HG03103 (cell line): ENCODE data around the gene C10orf90.
A peak's percentile ranks its signal among the peaks of the same experiment; 100 is the strongest.
"Not testable (repeated sequence)": the region's sequence is repeated elsewhere in the genome, so short reads cannot be mapped to it uniquely, and the experiment has no call there.

Source experiments
- ATAC-seq: cut with Tn5 transposase; IDR thresholded peaks from one replicate; pipeline ENCODE4 v1.9.1; 2021; ENCODE audit warnings: low read depth; ENCODE audit not compliant: unreplicated experiment

Gene C10orf90

DNA sequence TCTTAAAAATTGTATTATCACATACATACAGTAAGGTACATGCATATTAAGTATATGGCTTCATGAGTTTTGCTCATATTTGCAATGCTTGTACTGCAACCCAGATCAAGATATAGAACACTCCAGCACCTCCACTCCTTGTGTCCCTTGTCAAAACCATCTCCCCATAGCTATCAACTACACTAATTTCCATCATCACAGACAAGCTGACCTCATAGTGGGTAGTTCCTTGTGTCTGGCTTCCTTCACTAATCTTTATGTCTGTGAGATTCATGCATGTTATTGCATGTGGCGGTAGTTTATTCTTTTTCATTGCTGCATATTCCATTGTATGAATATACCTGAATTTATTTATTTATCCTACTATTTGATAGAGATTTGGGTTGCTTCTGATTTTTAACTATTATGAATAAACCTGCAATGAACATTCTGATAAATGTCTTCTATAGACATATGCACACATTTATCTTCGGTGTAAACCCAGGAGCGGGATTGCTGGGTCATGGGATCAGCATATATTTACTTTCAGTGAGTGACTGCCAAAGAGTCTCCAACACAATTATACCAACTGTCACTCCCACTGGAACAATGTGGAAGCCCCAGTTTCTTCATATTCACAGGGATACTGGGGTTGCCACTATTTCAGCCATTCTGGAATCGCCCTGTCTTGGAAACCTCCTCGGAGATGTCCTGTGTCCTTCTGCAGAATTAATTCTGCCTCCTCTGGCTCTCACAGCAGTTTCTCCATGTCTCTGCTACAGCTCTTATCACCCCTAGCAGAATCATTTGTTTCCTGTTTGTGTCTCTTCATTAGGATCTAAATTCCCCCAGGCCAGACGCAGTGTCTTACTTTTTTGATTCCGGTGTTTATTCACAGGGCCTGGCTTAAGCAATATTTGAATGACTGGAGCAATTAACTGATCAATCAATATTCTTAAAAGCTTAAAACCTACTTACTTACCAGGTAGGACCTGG lies 267.5 kb downstream of the C10orf90 start:
- ATAC-seq: no peak

- ATAC-seq: no peak
Observed at GRCh38 chr10:126400641-126401040, 269.9 kb downstream of the C10orf90 start.

GRCh38 chr10:126398924-126399323 lies 271.6 kb downstream of the C10orf90 start:
- ATAC-seq: no peak

GRCh38 chr10:126398383-126398743 lies 272.1 kb downstream of the C10orf90 start:
- ATAC-seq: no peak

DNA sequence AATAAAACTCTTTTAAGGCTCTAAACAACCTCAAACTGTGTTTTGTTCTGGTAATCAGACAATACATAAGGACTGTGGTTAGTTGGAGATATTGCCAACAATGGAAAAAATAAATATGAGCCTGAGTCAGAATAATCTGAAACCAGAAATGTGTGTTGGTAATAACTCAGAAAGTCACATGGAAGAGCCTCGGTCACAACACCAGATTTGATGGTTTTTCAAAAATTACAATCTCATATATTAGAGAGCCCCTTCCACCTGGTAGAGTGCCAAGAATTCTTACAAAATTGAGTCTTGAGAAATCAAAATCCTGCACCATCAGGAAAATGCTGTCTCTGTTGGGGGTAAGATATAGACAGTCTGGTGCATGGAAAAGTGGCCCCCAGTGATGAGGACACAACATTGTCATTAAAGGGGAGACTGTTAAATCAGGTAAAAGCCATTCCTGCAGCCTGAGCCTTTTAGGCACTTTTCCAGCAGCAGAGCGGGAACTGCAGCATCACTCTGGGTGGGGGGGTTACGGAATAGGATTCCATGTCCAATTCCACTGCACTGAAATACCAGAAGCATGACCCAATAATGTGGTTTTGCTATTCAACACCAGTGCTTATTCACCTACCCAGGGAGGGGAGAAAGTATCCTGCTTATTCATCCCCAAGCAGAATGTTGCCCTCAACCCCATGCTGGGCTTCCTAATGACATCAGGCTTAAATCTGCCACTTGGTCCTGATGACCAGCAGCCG lies 272.7 kb downstream of the C10orf90 start:
- no peak for ATAC-seq

DNA sequence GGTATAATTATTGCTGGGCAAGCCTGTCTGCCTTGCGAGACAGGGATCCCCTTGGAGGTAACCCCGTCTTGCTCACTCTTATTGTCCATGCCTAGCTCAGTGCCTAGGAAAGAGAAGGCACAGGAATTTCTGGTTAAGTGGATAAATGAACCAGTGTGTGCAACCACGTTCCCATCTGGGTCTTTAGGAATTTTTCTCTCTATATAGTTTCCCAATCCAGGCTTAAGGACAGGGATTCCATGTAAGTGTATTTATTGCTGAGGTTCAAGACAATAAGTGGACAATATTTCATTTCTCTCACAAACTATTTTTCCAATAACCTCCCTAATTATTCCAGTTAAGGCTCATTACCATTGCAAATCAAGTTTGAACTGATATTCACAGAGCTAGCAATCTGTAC lies 273.3 kb downstream of the C10orf90 start:
- no peak for ATAC-seq

GRCh38 chr10:126394948-126395347 lies 275.5 kb downstream of the C10orf90 start:
- ATAC-seq: no peak

DNA sequence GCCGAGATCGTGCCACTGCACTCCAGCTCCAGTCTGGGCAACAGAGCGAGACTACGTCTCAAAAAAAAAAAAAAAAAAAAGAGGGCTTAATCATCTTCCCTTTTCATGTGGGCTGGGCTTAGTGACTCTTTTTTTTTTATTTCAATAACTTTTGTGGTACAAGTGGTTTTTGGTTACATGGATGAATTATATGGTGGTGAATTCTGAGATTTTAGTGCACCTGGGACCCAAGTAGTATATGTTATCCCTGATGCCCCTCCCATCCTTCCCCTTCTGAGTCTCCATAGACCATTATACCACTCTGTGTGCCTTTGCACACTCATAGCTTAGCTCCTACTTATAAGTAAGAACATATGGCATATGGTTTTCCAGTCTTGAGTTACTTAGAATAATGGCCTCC lies 277.4 kb downstream of the C10orf90 start:
- ATAC-seq: no peak

GRCh38 chr10:126392469-126392868 lies 278.0 kb downstream of the C10orf90 start:
- ATAC-seq: no peak

GRCh38 chr10:126392068-126392467 lies 278.4 kb downstream of the C10orf90 start:
- no peak for ATAC-seq

GRCh38 chr10:126391192-126391885 lies 279.2 kb downstream of the C10orf90 start:
- no peak for ATAC-seq

- ATAC-seq: no peak
Observed at GRCh38 chr10:126390324-126390723, 280.2 kb downstream of the C10orf90 start.

DNA sequence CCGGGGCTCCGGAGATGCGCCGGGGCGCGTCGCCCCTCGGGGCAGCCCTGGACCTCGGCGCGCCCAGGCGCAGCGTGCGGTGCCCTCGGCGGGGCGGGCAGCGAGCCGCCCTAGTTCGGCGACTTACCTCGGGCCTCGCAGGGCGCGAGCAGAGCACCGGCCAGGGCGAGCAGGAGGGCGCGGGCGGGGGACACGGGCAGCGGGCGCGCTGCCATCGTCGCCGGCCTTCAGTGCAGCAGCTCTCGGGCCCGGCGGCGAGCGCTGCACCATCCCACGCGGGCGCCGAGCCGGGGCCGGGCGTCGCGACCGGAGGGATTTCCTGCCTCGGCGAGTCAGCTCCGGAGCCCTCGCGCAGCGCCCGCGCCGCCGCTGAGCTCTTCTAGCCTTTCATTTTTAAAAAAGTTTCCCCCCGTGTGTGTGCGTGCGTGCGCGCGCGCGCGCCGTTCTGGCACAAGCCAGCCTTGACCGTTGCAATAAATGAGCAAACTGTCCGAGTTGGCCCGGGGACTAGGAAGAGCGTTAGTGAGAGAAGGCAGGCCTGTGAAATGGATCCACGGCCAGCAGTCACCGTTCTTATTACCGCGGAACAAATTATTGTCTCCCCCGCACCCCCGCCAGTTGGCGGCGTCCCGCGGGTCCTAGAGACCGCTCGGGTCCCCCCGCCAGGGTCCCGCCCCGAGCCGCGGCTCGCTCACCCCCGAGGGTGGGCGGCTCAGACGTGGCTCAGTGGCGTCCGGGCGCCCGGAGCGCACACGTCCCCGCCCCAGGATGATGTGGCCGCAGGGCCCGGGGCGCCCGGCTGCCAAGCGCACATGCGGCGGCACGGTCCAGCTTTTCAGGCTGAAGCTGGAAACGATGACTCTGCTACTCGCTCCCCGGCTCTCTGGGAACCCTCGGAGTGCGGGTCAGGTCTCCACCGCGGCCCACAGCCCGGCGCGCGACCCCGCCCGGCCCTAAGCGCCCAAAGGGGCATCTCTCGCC lies 282.3 kb downstream of the C10orf90 start, which contains the start of gene ADAM12:
Gene ADAM12 (minus strand): TSS at position 547 of the 981 bp plus-strand sequence. CDS start 332 bp downstream, at position 215.
- no peak for ATAC-seq

- ATAC-seq: peak; percentile 82
Observed at GRCh38 chr10:126387041-126387921, 283.2 kb downstream of the C10orf90 start.

- ATAC-seq: no peak
Observed at GRCh38 chr10:126384269-126384873, 286.1 kb downstream of the C10orf90 start.

DNA sequence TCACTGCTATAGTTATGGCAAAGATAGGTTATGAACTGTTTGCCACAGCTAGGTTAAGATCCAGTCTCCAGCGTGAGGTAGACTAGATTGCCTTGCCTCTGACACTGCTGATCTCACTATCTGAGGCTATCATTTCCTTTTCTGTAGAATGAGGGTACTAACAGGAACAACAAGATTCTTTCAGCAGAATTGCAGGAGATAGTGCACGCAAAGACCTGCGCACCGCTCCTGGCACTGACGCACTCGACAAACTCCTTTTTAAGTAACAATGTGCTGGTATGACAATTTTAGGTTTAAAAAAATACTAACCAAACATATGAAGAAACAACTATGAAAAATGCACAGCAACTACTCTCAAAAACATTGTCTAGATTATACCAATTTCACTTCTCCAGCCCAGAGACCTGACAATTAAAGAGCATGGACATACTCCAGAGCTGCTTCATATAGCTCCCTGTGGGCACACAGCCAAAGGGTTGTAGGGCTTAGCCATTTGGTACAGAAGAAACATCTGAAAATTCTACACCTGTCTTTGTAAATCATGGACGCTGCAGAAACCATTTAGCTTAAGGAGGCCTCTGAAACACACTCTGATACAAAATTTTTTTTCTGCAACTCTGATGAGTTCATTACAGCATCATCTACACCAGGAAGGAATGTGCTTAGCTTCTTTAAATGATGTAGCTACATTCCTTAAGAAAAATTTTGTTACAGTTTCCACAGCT lies 290.0 kb downstream of the C10orf90 start:
- ATAC-seq: no peak

GRCh38 chr10:126379166-126379565 lies 291.3 kb downstream of the C10orf90 start:
- ATAC-seq: not testable (repeated sequence)

- no peak for ATAC-seq
Observed at GRCh38 chr10:126376956-126377355, 293.5 kb downstream of the C10orf90 start.
